Left kidney (tissue), 8 donors: ENCODE results near the gene ST8SIA1. TPM values are rescaled to one million over a fixed set of nuclear protein-coding genes. Genes with fewer than 3 reads are reported as not detected.
"Not testable (repeated sequence)": the region's sequence is repeated elsewhere in the genome, so short reads cannot be mapped to it uniquely, and the experiment has no call there.

Source experiments
- DNase-seq: peaks from one replicate; pipeline ENCODE4 v3.0.0-alpha.2; 2013
- long read RNA-seq, 8 donors: transcript quantifications; one replicate each; lab custom pipeline, GENCODE V29; 2026
- polyA plus RNA-seq: library from polyadenylated mRNA; unstranded; fragments of 120-200 nt; gene quantifications from one replicate; pipeline ENCODE4 v1.2.1, GENCODE V29; 2013; ENCODE audit not compliant: insufficient read length

Gene ST8SIA1
- polyA plus RNA-seq, result 8.5 TPM
- long read RNA-seq, donor 1, partial matches to known transcripts, result 0 of 1 reads
- long read RNA-seq, donor 1, other reads (novel, unspliced or antisense), result 0 of 1 reads
- long read RNA-seq, donor 2, partial matches to known transcripts, result 16 of 46 reads
- long read RNA-seq, donor 2, other reads (novel, unspliced or antisense), result 29 of 46 reads
- long read RNA-seq, donor 3, result 0 reads
- long read RNA-seq, donor 4, result 0 reads
- long read RNA-seq, donor 5, full-length matches to known transcripts, result 1 of 1 reads
- long read RNA-seq, donor 5, partial matches to known transcripts, result 0 of 1 reads
- long read RNA-seq, donor 5, other reads (novel, unspliced or antisense), result 0 of 1 reads
- long read RNA-seq, donor 6, result 0 reads
- long read RNA-seq, donor 7, partial matches to known transcripts, result 0 of 1 reads
- long read RNA-seq, donor 7, other reads (novel, unspliced or antisense), result 0 of 1 reads
- long read RNA-seq, donor 8, full-length matches to known transcripts, result 1 of 1 reads
- long read RNA-seq, donor 8, partial matches to known transcripts, result 0 of 1 reads
- long read RNA-seq, donor 8, other reads (novel, unspliced or antisense), result 0 of 1 reads

GRCh38 chr12:22334410-22335100 lies at the start of gene ST8SIA1:
ST8SIA1 (minus strand) TSS chr12:22334707; CDS start chr12:22334232, 475 bp downstream.
- no peak for DNase-seq

- DNase-seq, result no peak
Measured at GRCh38 chr12:22380031-22380430, 45.5 kb upstream of the ST8SIA1 start.

DNA sequence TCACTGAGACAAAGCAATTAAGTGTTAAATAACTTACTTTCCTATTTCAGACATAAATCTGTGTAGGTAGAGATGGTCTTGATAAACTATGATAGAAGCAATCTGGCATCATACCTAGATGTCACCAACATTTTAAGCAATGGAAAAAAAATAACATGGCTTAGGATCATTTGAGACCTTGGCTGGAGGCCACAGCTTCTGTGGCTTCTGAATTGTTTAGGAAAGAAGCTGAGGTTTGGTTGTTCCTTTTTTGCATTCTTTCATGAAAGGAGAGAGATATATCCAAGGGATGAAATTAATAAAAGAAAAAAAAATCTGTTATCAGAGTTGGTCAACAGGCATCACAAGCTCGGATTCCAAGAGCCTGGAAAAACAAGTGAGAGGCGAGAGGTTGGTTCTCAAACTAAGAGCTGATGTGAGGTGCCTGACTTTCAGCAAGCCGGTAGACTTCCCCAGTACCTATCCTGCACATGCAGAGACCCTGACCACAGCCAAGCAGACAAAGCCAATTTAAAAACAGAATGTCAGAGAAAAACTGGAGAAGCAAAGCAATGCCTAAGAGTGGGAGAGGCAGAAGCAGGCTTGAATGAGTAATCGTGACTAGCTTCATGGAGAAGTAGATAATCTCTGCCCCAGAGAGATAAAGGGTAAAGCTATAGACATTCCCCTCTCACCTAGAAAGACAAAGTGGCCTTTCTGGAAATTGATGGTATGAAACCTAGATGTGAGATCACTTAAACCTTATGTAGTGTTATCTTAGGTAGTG lies 43.4 kb upstream of the ST8SIA1 start:
- no peak for DNase-seq

- DNase-seq, result not testable (repeated sequence)
Measured at GRCh38 chr12:22376596-22377150, 42.2 kb upstream of the ST8SIA1 start.

GRCh38 chr12:22374508-22374907 lies 40.0 kb upstream of the ST8SIA1 start:
- no peak for DNase-seq

GRCh38 chr12:22372277-22372837 lies 37.9 kb upstream of the ST8SIA1 start:
- DNase-seq, result no peak

- DNase-seq, result no peak
Measured at GRCh38 chr12:22366181-22366580, 31.7 kb upstream of the ST8SIA1 start.

DNA sequence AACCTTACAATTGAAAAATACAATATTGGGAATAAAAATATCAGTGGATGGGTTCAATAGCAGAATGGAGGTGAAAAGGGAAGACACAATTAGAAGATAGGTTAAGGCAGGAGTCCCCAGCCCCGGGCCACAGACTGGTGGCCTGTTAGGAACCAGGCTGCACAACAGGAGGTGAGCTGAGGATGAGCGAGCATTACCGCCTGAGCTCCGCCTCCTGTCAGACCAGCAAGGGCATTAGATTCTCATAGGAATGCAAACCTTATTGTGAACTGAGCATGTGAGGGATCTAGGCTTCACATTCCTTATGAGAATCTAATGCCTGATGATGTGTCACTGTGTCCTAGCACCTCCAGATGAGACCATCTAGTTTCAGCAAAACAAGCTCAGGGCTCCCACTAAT lies 27.3 kb upstream of the ST8SIA1 start:
- no peak for DNase-seq

- DNase-seq, result no peak
Measured at GRCh38 chr12:22360774-22361173, 26.3 kb upstream of the ST8SIA1 start.

- DNase-seq, result no peak
Measured at GRCh38 chr12:22357531-22357930, 23.0 kb upstream of the ST8SIA1 start.

DNA sequence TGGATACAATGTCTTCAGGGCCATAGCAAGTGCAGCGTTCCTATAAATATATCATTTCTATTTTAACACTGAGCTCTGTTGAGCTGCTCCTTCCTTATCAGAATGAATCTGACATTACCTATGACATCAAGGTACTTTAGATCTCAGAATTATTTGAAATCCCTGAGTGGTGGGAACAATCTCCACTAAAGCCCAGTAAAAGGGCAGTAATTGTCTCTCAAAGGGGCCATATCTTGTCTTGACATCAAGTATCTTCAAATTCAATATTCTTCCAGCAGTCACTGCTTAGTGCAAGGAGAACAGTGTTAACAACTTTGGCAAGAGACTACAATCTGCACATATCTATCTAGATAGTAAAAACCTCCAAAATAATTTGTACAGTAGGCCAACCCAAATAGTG lies 21.7 kb upstream of the ST8SIA1 start:
- no peak for DNase-seq

DNA sequence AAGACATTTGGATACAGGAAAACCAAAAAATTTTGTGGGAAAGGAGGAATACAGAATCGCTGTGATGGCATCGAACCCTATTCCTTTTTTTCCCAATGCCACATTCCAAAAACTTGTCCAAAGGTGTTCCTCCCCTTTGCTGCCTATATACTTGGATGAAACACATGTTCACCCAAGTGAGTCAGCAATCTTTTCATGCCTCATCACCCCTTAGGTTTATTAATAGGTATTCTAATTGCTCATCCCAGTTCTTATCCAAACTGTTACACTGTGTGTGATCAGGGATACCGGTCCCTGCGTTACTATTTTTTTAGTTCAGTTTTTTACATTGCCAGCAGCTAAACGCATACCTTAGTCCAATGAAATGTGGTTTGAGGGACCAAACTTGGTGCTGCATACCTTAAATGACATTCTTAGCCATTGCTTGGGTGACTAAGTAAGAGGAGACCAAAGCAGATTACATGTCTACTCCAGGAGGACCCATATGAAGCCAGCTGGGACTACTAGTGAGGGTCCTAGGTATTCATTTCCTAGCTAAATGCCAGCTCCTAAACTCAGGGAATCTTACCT lies 20.6 kb upstream of the ST8SIA1 start:
- DNase-seq, result no peak

DNA sequence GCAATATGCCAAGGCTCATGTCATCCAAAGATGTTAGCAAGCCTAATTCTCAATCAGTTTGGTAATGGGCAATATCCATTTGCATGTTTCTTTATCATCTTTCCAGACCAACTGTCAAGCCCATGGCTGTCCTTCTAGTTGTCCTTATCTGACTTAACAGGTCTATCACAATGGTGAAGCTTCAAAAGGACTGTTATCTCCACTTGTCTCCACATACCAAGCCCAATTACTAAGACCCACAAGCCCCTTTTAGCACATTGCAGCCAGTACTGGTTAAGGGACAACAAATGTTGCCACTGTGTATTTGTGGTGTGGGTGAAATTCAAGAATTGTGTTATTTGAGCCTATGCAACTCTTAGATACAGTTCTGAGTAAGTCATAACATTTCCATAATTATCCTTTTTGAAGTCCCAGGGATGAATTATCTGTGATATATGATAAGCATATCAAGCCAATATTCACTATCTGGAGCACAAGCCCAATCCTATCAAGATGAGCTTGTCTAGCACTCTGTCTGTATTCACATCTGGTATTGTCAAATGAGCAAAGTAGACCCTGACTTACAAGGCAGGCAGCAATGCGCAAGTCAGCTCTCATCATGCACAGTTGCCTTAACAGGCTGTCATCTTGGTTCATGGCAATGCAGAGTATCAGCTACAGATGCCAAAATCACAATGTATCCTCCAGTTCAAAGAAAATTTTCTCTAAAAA lies 19.3 kb upstream of the ST8SIA1 start:
- DNase-seq, result no peak

GRCh38 chr12:22350886-22351285 lies 16.4 kb upstream of the ST8SIA1 start:
- DNase-seq, result no peak

- DNase-seq, result no peak
Measured at GRCh38 chr12:22348208-22348607, 13.7 kb upstream of the ST8SIA1 start.

DNA sequence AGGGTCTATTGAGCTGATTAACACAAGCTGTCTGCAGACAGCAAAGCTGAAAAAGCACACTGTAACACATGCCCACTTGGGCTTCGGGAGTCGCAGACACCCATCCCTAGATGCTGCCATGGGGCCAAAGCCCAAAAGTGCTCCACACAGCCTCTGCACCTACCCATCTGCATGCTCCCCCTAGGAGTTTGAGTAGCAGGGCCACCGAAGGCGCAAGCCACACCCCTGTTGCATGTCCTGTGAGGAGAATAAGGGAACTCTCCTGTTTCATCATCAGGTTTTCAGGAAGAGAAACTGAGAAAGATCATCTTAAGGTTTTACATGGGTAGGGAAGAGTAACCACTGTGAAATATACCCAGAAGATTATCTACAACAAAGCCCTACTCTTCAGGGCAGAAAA lies 5.6 kb upstream of the ST8SIA1 start:
- no peak for DNase-seq

- DNase-seq, result no peak
Measured at GRCh38 chr12:22339691-22340090, 5.2 kb upstream of the ST8SIA1 start.

DNA sequence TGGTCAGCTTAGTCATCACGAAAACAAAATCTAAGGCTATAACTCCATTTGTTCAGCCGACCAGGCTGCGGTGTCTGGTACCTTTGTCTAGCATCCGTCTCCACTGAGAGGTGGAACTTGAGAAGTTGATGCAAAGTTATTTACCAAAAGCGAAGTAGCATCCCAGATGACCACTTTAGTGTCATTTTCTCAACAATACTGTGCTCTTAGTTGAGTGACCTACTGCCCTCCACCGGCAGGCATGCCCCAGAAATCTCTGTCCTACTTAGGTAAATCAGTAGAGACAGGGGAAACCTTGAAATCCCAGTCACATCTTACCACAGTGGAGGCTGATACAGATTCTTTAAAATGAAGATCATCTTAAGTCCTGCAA lies 1.3 kb upstream of the ST8SIA1 start:
- no peak for DNase-seq

DNA sequence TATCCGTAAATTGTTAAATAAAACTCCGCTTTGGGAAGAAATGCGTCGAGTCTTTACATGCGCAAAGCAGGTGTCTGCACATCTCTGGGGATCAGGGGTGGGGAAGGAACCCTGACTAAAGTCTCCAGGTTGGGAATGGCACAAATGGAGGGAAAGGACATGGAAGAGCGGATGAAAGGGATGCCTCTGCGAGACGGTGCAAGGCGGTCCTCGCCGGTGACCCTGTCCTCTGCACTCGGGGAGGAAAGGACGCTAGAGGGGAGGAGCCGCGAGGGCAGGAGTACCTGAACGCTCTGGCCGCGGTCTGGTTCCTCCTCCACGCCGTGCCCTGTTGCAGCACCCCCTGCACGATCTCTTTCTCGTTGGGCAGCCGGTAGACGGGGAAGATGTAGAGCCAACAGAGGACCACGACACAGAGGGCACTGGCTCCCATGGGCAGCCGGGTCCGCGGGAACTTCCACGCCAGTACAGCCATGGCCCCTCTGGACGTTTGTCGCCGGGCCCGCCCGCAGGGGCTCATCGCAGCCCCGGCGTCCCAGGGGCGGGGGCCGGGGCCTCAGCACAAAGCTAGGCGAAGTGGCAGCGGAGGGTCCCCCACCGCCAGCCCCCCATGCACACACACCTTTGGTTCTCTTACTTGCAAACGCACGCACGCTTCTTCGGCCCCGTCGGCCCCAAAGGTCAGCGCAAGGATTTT lies 646 bp downstream of the ST8SIA1 start:
- no peak for DNase-seq

- DNase-seq, result no peak
Measured at GRCh38 chr12:22333186-22333712, 1.3 kb downstream of the ST8SIA1 start.
